Ishikawa (cell line): ENCODE measurements around the gene SELENOP.

ENCODE experiments used
- CEBPB ChIP-seq: IDR thresholded peaks from 2 replicates; pipeline ENCODE4 v1.6.1; 2012
- CREB1 ChIP-seq: IDR thresholded peaks from 2 replicates; pipeline ENCODE4 v1.6.1; 2012; ENCODE audit warnings: low read depth
- EGR1 ChIP-seq: IDR thresholded peaks from 2 replicates; pipeline ENCODE4 v1.6.1; 2012
- EP300 ChIP-seq: IDR thresholded peaks from 2 replicates; pipeline ENCODE4 v1.6.1; 2012; ENCODE audit warnings: borderline replicate concordance
- FOXM1 ChIP-seq: IDR thresholded peaks from 2 replicates; pipeline ENCODE4 v1.6.1; 2012; ENCODE audit warnings: low read depth, borderline replicate concordance
- MAX ChIP-seq: IDR thresholded peaks from 2 replicates; pipeline ENCODE4 v1.6.1; 2012
- NFIC ChIP-seq: IDR thresholded peaks from 2 replicates; pipeline ENCODE4 v1.6.1; 2012
- RAD21 ChIP-seq: IDR thresholded peaks from 2 replicates; pipeline ENCODE4 v1.6.1; 2012; ENCODE audit warnings: low read depth
- REST ChIP-seq: IDR thresholded peaks from 2 replicates; pipeline ENCODE4 v1.6.1; 2012; ENCODE audit warnings: low read depth, mild to moderate bottlenecking
- TAF1 ChIP-seq: IDR thresholded peaks from 2 replicates; pipeline ENCODE4 v1.6.1; 2012; ENCODE audit warnings: low read depth, mild to moderate bottlenecking
- TCF12 ChIP-seq: IDR thresholded peaks from 2 replicates; pipeline ENCODE4 v1.6.1; 2012; ENCODE audit warnings: low read depth
- TEAD4 ChIP-seq: IDR thresholded peaks from 2 replicates; pipeline ENCODE4 v1.6.1; 2012
- USF1 ChIP-seq: IDR thresholded peaks from 2 replicates; pipeline ENCODE4 v1.6.1; 2012
- YY1 ChIP-seq: IDR thresholded peaks from 2 replicates; pipeline ENCODE4 v1.6.1; 2012; ENCODE audit warnings: low read depth
- ZBTB7A ChIP-seq: IDR thresholded peaks from 2 replicates; pipeline ENCODE4 v1.6.1; 2012; ENCODE audit warnings: low read depth

SELENOP gene

GRCh38 chr5:42806004-42806700, 5.5 kb downstream of the SELENOP start:
- TF ChIP-seq USF1 (no peak), RAD21 (no peak), REST (no peak), EGR1 (no peak), TCF12 (no peak), YY1 (no peak), TEAD4 (no peak)

GRCh38 chr5:42804717-42805339, 6.9 kb downstream of the SELENOP start:
- TF ChIP-seq TEAD4 (no peak), CEBPB (no peak), TCF12 (no peak), RAD21 (no peak), FOXM1 (no peak), USF1 (no peak), EGR1 (no peak), MAX (no peak), CREB1 (no peak), TAF1 (no peak), YY1 (no peak), NFIC (no peak), REST (no peak), ZBTB7A (no peak)

DNA sequence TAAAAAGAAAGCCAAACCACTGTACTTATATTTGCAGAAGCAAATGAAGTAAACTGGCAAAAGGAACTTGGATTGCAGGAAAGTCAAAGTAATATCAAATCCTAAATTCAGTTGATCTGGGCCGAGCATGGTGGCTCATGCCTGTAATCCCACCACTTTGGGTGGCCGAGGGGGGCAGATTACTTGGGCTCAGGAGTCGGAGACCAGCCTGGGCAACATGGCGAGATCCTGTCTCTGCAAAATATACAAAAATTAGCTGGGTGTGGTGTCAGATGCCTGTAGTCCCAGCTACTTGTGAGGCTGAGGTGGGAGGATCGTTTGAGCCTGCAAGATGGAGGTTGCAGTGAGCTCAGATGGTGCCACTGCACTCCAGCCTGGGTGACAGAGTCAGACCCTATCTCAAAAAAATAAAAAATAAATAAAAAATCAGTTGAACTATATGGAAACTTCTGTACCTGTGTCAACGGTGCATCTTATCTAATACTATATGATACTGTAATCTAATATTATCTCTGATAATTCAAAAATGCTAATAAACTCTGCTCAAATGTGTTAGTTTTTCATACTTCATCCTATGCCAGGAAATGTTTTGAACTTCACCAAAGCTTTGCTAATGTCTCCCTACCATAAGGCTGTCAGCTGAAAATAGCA, 10.1 kb downstream of the SELENOP start:
- TF ChIP-seq TCF12, result no peak
- no peak for TF ChIP-seq YY1
- TF ChIP-seq CREB1, result no peak
- TF ChIP-seq NFIC, result no peak
- no peak for TF ChIP-seq REST
- TF ChIP-seq RAD21, result no peak
- TF ChIP-seq CEBPB, result no peak
- TF ChIP-seq ZBTB7A, result no peak
- TF ChIP-seq TAF1, result no peak
- TF ChIP-seq TEAD4, result no peak
- no peak for TF ChIP-seq EP300
- TF ChIP-seq USF1, result no peak
- no peak for TF ChIP-seq FOXM1
- no peak for TF ChIP-seq MAX
- TF ChIP-seq EGR1, result no peak

- TF ChIP-seq EGR1 (no peak), CREB1 (no peak), RAD21 (no peak), EP300 (no peak), FOXM1 (no peak), TAF1 (no peak), USF1 (no peak), TCF12 (no peak), MAX (no peak), TEAD4 (no peak), YY1 (no peak), NFIC (no peak), CEBPB (no peak), ZBTB7A (no peak), REST (no peak)
Observed at GRCh38 chr5:42800748-42801330, 10.9 kb downstream of the SELENOP start.
